Hematopoietic multipotent progenitor cell treated with erythropoietin and hydrocortisone succinate and interleukin-3 and kit ligand, for 17 days (in vitro differentiated cells): Measurements from ENCODE around the gene SUPT5H.

Experiments used
- DNase-seq: peaks from one replicate; pipeline ENCODE4 v3.0.0-alpha.2; 2015; ENCODE audit warnings: low spot score

SUPT5H gene

GRCh38 chr19:39445196-39446111 lies at the start of gene SUPT5H:
Gene SUPT5H, plus strand, starts transcription at chr19:39445582. Its CDS starts 309 bp downstream, at chr19:39445891.
- peak; percentile 99 for DNase-seq

- DNase-seq: peak; percentile 91
Measured at GRCh38 chr19:39397360-39398296, 47.8 kb upstream of the SUPT5H start.

GRCh38 chr19:39398297-39398864 lies 47.0 kb upstream of the SUPT5H start:
- peak; percentile 93 for DNase-seq

GRCh38 chr19:39399668-39400050 lies 45.7 kb upstream of the SUPT5H start:
- peak; percentile 49 for DNase-seq

GRCh38 chr19:39400061-39400460 lies 45.3 kb upstream of the SUPT5H start:
- DNase-seq: no peak

- no peak for DNase-seq
Measured at GRCh38 chr19:39401070-39401548, 44.3 kb upstream of the SUPT5H start.

GRCh38 chr19:39401549-39402345 lies 43.6 kb upstream of the SUPT5H start:
- peak; percentile 89 for DNase-seq

- peak; percentile 92 for DNase-seq
Measured at GRCh38 chr19:39402346-39403300, 42.8 kb upstream of the SUPT5H start.

- peak; percentile 92 for DNase-seq
Measured at GRCh38 chr19:39403331-39404312, 41.8 kb upstream of the SUPT5H start.

- peak; percentile 42 for DNase-seq
Measured at GRCh38 chr19:39405261-39405957, 40.0 kb upstream of the SUPT5H start.

GRCh38 chr19:39405958-39406655 lies 39.3 kb upstream of the SUPT5H start:
- peak; percentile 68 for DNase-seq

- peak; percentile 77 for DNase-seq
Measured at GRCh38 chr19:39406656-39407409, 38.5 kb upstream of the SUPT5H start, which contains the start of gene ZFP36. Gene ZFP36, plus strand, starts transcription at chr19:39406847. Its CDS starts 58 bp downstream, at chr19:39406905.

GRCh38 chr19:39407410-39407659 lies 38.0 kb upstream of the SUPT5H start:
- no peak for DNase-seq

GRCh38 chr19:39407660-39408391 lies 37.6 kb upstream of the SUPT5H start:
- DNase-seq: peak; percentile 71

GRCh38 chr19:39408392-39409207 lies 36.8 kb upstream of the SUPT5H start:
- DNase-seq: peak; percentile 35
